GM06990 (cell line): ENCODE measurements around the gene PCDHB2.
"Not testable (repeated sequence)": the region's sequence is repeated elsewhere in the genome, so short reads cannot be mapped to it uniquely, and the experiment has no call there.

Experiments used
- DNase-seq: peaks from one replicate; pipeline ENCODE4 v3.0.0-alpha.2; 2011; ENCODE audit not compliant: insufficient read length; ENCODE audit errors: extremely low read depth
- H3K27me3 ChIP-seq: replicated peaks from 2 replicates; pipeline ENCODE4 v1.6.0; 2011; ENCODE audit warnings: low read length; ENCODE audit not compliant: control insufficient read depth, insufficient read depth
- H3K36me3 ChIP-seq: 2 replicates; pipeline ENCODE4 v1.5.1; 2011; ENCODE audit warnings: low read length; ENCODE audit not compliant: control insufficient read depth, insufficient read depth
- H3K4me3 ChIP-seq: replicated peaks from 2 replicates; pipeline ENCODE4 v1.5.1; 2011; ENCODE audit warnings: low read depth, mild to moderate bottlenecking, control low read depth, low read length
- TF ChIP-seq, protein P1 (sequence below): IDR thresholded peaks from 2 replicates; pipeline ENCODE4 v1.5.1; 2011; ENCODE audit warnings: low read length, control low read depth, mild to moderate bottlenecking, inconsistent platforms; ENCODE audit not compliant: insufficient read depth, poor library complexity, severe bottlenecking

The PCDHB2 gene

DNA sequence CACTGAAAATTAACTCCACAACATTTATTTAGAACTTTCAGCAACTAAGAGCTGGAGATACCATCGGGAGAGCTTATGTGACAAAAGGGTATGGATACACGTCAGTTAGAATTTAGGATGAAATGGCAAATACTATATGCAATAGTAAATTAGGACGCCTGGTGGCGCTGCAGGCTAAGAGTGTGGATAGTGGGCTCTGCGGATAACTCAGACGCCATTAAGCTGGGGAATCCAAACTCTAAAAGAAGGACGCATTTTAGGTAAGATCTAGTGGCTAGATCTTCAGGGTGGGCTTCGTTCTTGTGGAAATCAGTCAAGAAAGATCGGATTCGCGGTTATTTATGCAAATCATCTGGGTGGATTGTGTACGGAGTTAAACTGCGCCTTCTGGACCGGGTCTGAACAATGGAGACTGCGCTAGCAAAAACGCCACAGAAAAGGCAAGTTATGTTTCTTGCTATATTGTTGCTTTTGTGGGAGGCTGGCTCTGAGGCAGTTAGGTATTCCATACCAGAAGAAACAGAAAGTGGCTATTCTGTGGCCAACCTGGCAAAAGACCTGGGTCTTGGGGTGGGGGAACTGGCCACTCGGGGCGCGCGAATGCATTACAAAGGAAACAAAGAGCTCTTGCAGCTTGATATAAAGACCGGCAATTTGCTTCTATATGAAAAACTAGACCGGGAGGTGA lies 40.8 kb downstream of the PCDHB2 start, which contains the start of gene PCDHB5:
Gene PCDHB5 (plus strand): TSS at position 177 of the 688 bp plus-strand sequence. CDS start 229 bp downstream, at position 406.
- no peaks in the 10 kb centered on the region for H3K36me3 ChIP-seq
- no peaks in the 10 kb centered on the region for H3K27me3 ChIP-seq
- H3K4me3 ChIP-seq = no peak within 1 kb of the TSS
- DNase-seq = no peak
- TF ChIP-seq, protein P1, sequence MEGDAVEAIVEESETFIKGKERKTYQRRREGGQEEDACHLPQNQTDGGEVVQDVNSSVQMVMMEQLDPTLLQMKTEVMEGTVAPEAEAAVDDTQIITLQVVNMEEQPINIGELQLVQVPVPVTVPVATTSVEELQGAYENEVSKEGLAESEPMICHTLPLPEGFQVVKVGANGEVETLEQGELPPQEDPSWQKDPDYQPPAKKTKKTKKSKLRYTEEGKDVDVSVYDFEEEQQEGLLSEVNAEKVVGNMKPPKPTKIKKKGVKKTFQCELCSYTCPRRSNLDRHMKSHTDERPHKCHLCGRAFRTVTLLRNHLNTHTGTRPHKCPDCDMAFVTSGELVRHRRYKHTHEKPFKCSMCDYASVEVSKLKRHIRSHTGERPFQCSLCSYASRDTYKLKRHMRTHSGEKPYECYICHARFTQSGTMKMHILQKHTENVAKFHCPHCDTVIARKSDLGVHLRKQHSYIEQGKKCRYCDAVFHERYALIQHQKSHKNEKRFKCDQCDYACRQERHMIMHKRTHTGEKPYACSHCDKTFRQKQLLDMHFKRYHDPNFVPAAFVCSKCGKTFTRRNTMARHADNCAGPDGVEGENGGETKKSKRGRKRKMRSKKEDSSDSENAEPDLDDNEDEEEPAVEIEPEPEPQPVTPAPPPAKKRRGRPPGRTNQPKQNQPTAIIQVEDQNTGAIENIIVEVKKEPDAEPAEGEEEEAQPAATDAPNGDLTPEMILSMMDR = no peak

DNA sequence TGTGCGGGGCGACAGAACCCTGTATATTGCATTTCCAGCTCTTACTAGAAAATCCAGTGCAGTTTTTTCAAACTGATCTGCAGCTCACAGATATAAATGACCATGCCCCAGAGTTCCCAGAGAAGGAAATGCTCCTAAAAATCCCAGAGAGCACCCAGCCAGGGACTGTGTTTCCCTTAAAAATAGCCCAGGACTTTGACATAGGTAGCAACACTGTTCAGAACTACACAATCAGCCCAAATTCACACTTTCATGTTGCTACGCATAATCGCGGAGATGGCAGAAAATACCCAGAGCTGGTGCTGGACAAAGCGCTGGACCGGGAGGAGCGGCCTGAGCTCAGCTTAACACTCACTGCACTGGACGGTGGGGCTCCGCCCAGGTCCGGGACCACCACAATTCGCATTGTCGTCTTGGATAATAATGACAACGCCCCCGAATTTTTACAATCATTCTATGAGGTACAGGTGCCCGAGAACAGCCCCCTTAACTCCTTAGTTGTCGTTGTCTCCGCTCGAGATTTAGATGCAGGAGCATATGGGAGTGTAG lies 41.4 kb downstream of the PCDHB2 start:
- no peaks in the 10 kb centered on the region for H3K27me3 ChIP-seq
- H3K36me3 ChIP-seq = no peaks in the 10 kb centered on the region
- no peak overlapping the region for H3K4me3 ChIP-seq
- TF ChIP-seq, protein P1 = no peak
- DNase-seq = no peak

DNA sequence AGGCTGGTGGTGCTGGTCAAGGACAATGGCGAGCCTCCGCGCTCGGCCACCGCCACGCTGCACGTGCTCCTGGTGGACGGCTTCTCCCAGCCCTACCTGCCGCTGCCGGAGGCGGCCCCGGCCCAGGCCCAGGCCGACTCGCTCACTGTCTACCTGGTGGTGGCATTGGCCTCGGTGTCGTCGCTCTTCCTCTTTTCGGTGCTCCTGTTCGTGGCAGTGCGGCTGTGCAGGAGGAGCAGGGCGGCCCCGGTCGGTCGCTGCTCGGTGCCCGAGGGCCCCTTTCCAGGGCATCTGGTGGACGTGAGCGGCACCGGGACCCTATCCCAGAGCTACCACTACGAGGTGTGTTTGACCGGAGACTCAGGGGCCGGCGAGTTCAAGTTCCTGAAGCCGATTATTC lies 42.9 kb downstream of the PCDHB2 start:
- H3K36me3 ChIP-seq, H3K27me3 ChIP-seq, DNase-seq, H3K4me3 ChIP-seq: not testable (repeated sequence)
